ENCODE measurements around the gene TGFBR3.

DNA sequence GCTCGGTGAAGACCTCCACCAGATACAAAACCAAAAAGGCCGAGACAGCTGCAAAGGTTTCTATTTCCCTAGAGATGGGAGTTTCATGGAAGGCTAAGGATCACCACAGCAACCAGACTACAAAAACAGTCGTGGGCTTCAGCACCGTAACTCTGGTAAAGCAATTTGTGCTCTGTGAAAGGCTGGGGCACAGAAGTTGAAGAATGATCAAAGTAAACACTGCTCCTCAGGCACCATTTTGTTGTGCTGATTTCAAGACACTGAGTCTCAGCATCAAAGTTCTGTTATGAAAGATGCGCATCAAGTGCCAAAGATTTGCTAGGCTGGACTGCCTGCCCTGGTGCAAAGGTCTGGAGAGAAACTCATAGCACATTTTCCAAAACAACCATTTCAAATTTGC is 116.2 kb downstream of the TGFBR3 start:
- TF ChIP-seq POLR2AphosphoS5 (IDR thresholded peaks at IDR 0.05; ENCODE audit: low read depth, low read length) (no peak), YY1 (IDR thresholded peaks at IDR 0.05; ENCODE audit: insufficient read depth, insufficient replicate concordance, low read depth, low read length) (no peak), ZNF224 (CRISPR knock-in tag; IDR thresholded peaks at IDR 0.05) (no peak), REPIN1 (CRISPR knock-in tag; IDR thresholded peaks at IDR 0.05; ENCODE audit: borderline replicate concordance, low read depth) (no peak)
- TF ChIP-seq, protein P1, sequence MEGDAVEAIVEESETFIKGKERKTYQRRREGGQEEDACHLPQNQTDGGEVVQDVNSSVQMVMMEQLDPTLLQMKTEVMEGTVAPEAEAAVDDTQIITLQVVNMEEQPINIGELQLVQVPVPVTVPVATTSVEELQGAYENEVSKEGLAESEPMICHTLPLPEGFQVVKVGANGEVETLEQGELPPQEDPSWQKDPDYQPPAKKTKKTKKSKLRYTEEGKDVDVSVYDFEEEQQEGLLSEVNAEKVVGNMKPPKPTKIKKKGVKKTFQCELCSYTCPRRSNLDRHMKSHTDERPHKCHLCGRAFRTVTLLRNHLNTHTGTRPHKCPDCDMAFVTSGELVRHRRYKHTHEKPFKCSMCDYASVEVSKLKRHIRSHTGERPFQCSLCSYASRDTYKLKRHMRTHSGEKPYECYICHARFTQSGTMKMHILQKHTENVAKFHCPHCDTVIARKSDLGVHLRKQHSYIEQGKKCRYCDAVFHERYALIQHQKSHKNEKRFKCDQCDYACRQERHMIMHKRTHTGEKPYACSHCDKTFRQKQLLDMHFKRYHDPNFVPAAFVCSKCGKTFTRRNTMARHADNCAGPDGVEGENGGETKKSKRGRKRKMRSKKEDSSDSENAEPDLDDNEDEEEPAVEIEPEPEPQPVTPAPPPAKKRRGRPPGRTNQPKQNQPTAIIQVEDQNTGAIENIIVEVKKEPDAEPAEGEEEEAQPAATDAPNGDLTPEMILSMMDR (CRISPR knock-in tag; IDR thresholded peaks at IDR 0.05), result no peak
